Neural crest cell (in vitro differentiated cells): ENCODE data around the gene ZBP1. TPM values are rescaled to one million over a fixed set of nuclear protein-coding genes. Genes with fewer than 3 reads are reported as not detected.
A peak's percentile ranks its signal among the peaks of the same experiment; 100 is the strongest.

Experiments used
- DNase-seq: peaks from one replicate; pipeline ENCODE4 v3.0.0; 2021; ENCODE audit warnings: low read depth, mixed read lengths, low spot score
- H3K27ac Mint-ChIP-seq: one replicate; pipeline ENCODE4 v1.8.0; 2021; ENCODE audit warnings: mild to moderate bottlenecking, mixed read lengths; ENCODE audit not compliant: unreplicated experiment
- H3K27me3 Mint-ChIP-seq: 2 replicates; pipeline ENCODE4 v1.8.0; 2021; ENCODE audit warnings: low read depth, mild to moderate bottlenecking, mixed read lengths
- H3K36me3 Mint-ChIP-seq: 2 replicates; pipeline ENCODE4 v1.8.0; 2021; ENCODE audit warnings: low read depth, mild to moderate bottlenecking, mixed read lengths
- H3K4me1 Mint-ChIP-seq: 2 replicates; pipeline ENCODE4 v1.8.0; 2021; ENCODE audit warnings: mixed read lengths
- H3K4me3 Mint-ChIP-seq: one replicate; pipeline ENCODE4 v1.8.0; 2021; ENCODE audit warnings: mild to moderate bottlenecking, mixed read lengths
- H3K9me3 Mint-ChIP-seq: 2 replicates; pipeline ENCODE4 v1.8.0; 2021; ENCODE audit warnings: mixed read lengths
- long read RNA-seq: library from polyadenylated mRNA; unstranded; transcript quantifications from one replicate; pipeline ENCODE4 v2.0.0, GENCODE V29; 2020
- total RNA-seq: library from RNA; stranded (reverse); gene quantifications from 2 replicates; pipeline ENCODE4 v1.2.1, GENCODE V29; 2021
- TF ChIP-seq, protein P1 (sequence below): fragments of 200-600 bp; sonication (generic); conservative IDR thresholded peaks from 2 replicates; pipeline ENCODE4 v1.5.0; 2021; ENCODE audit warnings: antibody characterized with exemption, mild to moderate bottlenecking

The ZBP1 gene, protein sequence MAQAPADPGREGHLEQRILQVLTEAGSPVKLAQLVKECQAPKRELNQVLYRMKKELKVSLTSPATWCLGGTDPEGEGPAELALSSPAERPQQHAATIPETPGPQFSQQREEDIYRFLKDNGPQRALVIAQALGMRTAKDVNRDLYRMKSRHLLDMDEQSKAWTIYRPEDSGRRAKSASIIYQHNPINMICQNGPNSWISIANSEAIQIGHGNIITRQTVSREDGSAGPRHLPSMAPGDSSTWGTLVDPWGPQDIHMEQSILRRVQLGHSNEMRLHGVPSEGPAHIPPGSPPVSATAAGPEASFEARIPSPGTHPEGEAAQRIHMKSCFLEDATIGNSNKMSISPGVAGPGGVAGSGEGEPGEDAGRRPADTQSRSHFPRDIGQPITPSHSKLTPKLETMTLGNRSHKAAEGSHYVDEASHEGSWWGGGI
- total RNA-seq = not detected in 2 replicates
- long read RNA-seq = 0 reads

GRCh38 chr20:57620274-57620990 lies at the start of gene ZBP1:
TSS of gene ZBP1 (minus strand) at chr20:57620426. CDS start at chr20:57620295, 131 bp downstream.
- no peak for DNase-seq
- Mint-ChIP-seq H3K4me3 (no peak within 1 kb of the TSS), H3K4me1 (no peaks in the 10 kb centered on the region), H3K9me3 (peaks cover 3% of the 10 kb centered on the region), H3K27ac (no peak within 1 kb of the TSS), H3K36me3 (no peaks in the 10 kb centered on the region), H3K27me3 (peaks cover 18% of the 10 kb centered on the region)
- TF ChIP-seq, protein P1, sequence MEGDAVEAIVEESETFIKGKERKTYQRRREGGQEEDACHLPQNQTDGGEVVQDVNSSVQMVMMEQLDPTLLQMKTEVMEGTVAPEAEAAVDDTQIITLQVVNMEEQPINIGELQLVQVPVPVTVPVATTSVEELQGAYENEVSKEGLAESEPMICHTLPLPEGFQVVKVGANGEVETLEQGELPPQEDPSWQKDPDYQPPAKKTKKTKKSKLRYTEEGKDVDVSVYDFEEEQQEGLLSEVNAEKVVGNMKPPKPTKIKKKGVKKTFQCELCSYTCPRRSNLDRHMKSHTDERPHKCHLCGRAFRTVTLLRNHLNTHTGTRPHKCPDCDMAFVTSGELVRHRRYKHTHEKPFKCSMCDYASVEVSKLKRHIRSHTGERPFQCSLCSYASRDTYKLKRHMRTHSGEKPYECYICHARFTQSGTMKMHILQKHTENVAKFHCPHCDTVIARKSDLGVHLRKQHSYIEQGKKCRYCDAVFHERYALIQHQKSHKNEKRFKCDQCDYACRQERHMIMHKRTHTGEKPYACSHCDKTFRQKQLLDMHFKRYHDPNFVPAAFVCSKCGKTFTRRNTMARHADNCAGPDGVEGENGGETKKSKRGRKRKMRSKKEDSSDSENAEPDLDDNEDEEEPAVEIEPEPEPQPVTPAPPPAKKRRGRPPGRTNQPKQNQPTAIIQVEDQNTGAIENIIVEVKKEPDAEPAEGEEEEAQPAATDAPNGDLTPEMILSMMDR = no peak

GRCh38 chr20:57669632-57670031 lies 49.4 kb upstream of the ZBP1 start:
- Mint-ChIP-seq H3K27ac (no peak overlapping the region), H3K4me3 (no peak overlapping the region), H3K27me3 (peaks cover 2% of the 10 kb centered on the region), H3K36me3 (no peaks in the 10 kb centered on the region), H3K4me1 (peaks cover 10% of the 10 kb centered on the region), H3K9me3 (no peaks in the 10 kb centered on the region)
- no peak for DNase-seq
- TF ChIP-seq, protein P1 = no peak

GRCh38 chr20:57667924-57668782 lies 47.9 kb upstream of the ZBP1 start:
- H3K27me3 Mint-ChIP-seq = peaks cover 2% of the 10 kb centered on the region
- no peak for DNase-seq
- H3K36me3 Mint-ChIP-seq = no peaks in the 10 kb centered on the region
- no peak overlapping the region for H3K4me3 Mint-ChIP-seq
- peaks cover 10% of the 10 kb centered on the region for H3K4me1 Mint-ChIP-seq
- peak overlapping the region; percentile 12 for H3K27ac Mint-ChIP-seq
- H3K9me3 Mint-ChIP-seq = no peaks in the 10 kb centered on the region
- TF ChIP-seq, protein P1 = no peak

GRCh38 chr20:57667388-57667787 lies 47.2 kb upstream of the ZBP1 start:
- TF ChIP-seq, protein P1 = no peak
- DNase-seq = no peak
- Mint-ChIP-seq H3K27ac (no peak overlapping the region), H3K4me1 (peaks cover 13% of the 10 kb centered on the region), H3K27me3 (peaks cover 2% of the 10 kb centered on the region), H3K36me3 (no peaks in the 10 kb centered on the region), H3K4me3 (no peak overlapping the region), H3K9me3 (no peaks in the 10 kb centered on the region)

DNA sequence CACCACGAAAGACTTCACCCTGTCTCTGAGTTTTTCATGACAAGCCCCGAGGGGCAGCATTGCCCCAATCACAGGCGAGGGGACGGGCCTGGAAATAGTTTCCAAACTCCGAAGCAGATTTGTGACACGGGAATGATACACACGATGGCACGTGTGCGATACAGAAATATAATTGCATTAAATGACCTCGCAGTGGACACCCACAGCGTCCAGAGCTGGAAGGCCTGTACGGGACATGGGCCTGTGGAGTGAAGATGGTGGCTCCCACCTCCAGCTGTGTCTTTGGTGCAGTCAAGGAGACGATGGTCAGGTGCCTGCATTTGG lies 46.6 kb upstream of the ZBP1 start:
- no peak overlapping the region for H3K4me3 Mint-ChIP-seq
- no peak for DNase-seq
- H3K27me3 Mint-ChIP-seq = peaks cover 2% of the 10 kb centered on the region
- H3K36me3 Mint-ChIP-seq = no peaks in the 10 kb centered on the region
- H3K27ac Mint-ChIP-seq = no peak overlapping the region
- TF ChIP-seq, protein P1 = no peak
- peaks cover 7% of the 10 kb centered on the region for H3K4me1 Mint-ChIP-seq
- no peaks in the 10 kb centered on the region for H3K9me3 Mint-ChIP-seq
